Right ventricle myocardium inferior (tissue), 1 donor: ENCODE measurements around the gene PAH. TPM values are rescaled to one million over a fixed set of nuclear protein-coding genes. Genes with fewer than 3 reads are reported as not detected.

Experiments
- ATAC-seq: fragments of 200-7000 bp; cut with Tn5 transposase; one replicate; pipeline ENCODE4 v1.9.1; 2020; ENCODE audit warnings: mild to moderate bottlenecking, moderate library complexity
- DNase-seq: peaks from one replicate; pipeline ENCODE4 v3.0.0; 2021; ENCODE audit errors: missing footprints
- intact Hi-C: fragments of 100-400 bp; cut with DNase I; formaldehyde crosslinking; loops from one replicate; pipeline ENCODE4 v1.11.0; 2022
- total RNA-seq: library from RNA; stranded (reverse); fragmentation: NEBNext Ultra II Directional; extraction: Animal tissue kit (Norgen Biotek cat#: 25700); gene quantifications from one replicate; pipeline ENCODE4 v1.2.1, GENCODE V29; 2021
- donor health status: DM: no; HTN: yes; CAD: no; lungs with severe emphysema.

The PAH gene
- total RNA-seq, 1 donor from 2014 or later: not detected

DNA sequence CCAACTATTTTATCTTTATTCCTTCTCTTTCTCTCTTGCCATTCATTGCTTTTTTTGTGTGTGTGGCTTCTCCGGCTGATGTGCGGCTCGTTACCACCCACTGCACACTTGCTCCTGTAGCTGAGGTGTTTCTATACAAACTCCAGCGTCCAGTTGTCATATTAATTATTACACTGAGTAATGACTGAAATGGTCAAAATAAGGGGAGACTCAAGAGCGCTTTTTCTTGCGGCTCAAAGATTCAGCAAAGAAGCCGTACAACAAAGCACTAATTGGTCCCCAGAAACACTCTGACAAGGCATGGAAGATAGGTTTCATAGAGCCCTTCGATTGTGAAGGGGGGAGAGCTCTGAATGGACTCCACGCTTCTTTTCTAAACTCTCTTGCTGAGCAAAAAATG, 34.8 kb upstream of the PAH start:
- ATAC-seq (no peak), DNase-seq (no peak)
- intact Hi-C loops: no loop called here

GRCh38 chr12:102950950-102951619, 34.0 kb upstream of the PAH start:
- DNase-seq (no peak), ATAC-seq (no peak)
- intact Hi-C loops: no loop called here

GRCh38 chr12:102950107-102950949, 33.3 kb upstream of the PAH start:
- no peak for ATAC-seq
- no peak for DNase-seq
- intact Hi-C loops: no loop called here

DNA sequence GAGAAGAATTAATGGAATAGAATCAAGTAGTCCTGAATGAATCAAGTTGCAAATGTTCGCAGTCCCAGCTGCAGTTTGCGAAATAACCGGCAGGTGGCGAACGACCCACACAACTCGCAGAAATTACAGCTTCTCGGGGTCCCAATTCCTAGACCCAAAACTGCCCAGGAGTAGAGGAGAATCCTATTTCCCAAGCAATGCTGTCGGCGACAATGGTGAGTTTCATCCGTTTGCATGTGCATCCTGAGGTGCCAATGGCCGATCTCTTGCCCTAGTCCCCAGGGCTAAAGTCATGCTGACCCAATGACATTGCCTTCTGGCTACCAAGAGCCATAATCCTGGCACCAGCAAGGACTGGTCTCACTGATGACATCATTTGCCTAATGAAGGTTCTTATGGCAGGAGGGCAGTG, 31.9 kb upstream of the PAH start:
- DNase-seq: no peak
- no peak for ATAC-seq
- intact Hi-C loops: loop anchor here (5.0 kb wide), 1 partner anchor 598 kb away; no protein-coding TSS in a partner anchor

GRCh38 chr12:102946042-102946441, 29.0 kb upstream of the PAH start:
- intact Hi-C loops: loop anchor here (5.0 kb wide), 1 partner anchor 601 kb away; no protein-coding TSS in a partner anchor
- DNase-seq (no peak), ATAC-seq (no peak)

DNA sequence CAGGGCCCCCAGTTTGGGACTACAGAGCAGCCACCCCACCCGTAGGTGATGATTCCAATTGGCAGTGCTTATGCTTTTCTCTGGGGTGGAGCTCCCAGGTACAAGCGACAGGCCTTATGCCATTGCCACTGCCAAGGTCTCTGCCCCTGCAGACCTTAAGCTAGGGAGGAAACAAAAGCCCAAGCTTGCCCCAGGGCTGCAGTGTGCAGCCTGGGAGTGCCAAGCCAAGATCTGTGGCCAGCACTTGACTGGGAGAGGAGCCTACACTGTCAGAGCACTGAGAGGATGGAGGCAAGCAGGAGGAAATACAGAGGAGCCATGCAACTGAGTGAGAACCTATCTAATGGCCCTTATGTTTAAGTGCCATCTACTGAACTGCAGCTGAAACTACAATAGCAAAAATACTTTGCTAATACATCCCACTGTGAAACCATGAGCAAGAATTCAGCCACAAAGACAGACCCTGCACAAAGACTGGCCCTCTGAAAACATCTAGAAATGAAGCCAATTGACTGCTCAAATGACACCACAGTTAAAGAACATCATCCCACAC, 22.7 kb upstream of the PAH start:
- DNase-seq (no peak), ATAC-seq (no peak)
- intact Hi-C loops: no loop called here

GRCh38 chr12:102939059-102939458, 22.0 kb upstream of the PAH start:
- ATAC-seq: no peak

DNA sequence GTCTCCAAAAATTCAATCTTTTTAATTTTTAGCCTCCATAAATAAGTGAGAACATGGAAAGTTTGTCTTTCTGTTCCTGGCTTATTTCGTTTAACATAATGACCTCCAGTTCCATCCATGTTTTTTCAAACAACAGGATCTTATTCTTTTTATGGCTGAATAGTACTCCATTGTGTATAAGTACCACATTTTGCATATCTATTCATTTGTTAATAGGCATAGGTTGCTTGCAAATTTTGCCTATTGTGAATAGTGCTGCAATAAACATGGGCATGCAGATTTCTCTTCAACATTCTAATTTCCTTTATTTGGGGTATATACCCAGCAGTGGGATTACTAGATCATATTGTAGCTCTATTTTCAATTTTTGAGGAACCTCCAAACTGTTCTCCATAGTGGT, 16.1 kb upstream of the PAH start:
- DNase-seq (no peak), ATAC-seq (no peak)
- intact Hi-C loops: no loop called here

More at GRCh38 chr12:102939059-102939458, 22.0 kb upstream of the PAH start:
- intact Hi-C loops: no loop called here
- DNase-seq: no peak

DNA sequence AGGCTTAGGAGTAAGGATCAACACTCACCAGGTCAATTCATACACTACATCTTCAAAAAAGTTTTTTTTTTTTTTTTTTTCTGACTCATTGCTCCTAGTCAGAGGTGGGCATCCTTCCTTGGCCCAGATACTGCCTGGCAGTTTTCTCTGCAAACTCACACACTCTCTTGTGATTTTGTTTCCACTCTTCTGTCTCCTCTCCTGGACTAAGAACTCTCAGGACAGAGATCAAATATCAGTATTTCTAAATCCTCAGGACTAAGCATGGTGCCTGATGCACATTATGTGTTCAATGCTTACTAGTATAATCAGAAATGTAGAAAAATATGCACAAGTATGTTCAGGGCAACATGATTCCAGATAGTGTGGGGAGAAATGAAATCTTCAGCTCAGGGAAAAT, 10.2 kb upstream of the PAH start:
- intact Hi-C loops: no loop called here
- ATAC-seq: no peak
- DNase-seq: no peak

- no peak for ATAC-seq
- intact Hi-C loops: no loop called here
- DNase-seq: no peak
These were observed 4.2 kb upstream of the PAH start for GRCh38 chr12:102921240-102921639.

DNA sequence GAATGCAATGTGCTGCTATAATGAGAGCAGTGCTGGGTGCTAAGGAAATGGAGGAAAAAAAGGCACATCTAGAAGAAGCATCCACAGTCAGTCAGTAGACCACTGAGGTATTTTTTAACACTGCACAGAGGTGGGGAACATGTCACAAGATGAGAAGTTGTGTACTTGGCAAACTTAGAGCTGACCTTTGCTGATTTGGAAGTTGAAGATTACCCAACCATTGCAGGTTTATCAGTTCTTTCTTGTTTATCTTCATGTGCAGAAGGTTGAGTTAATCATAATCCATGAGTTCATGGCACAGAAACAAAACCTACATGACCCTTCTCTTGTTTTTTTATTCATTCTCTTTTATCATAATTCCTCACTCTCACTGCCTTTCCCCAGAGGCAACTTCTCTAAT, 3.2 kb upstream of the PAH start:
- ATAC-seq: no peak
- DNase-seq: no peak
- intact Hi-C loops: no loop called here

DNA sequence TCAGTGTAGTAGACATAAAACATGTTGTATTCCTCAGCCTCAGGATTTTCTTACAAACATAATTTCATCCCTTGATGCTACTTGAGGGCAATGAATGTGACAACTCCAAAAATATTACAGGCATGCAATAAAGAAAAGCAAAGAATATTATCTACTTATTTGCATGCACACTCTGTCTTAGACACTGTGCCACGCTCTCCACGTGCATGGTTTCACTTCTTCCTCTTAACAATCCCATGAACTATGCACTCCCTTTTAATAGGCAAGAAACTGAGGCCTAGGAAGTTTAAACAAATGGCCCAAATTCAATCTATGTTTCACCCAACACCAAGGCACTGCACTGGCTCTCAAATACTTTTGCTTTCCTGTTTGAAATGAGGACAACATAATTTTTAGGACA, 1.8 kb upstream of the PAH start:
- ATAC-seq: no peak
- intact Hi-C loops: no loop called here
- DNase-seq: no peak

DNA sequence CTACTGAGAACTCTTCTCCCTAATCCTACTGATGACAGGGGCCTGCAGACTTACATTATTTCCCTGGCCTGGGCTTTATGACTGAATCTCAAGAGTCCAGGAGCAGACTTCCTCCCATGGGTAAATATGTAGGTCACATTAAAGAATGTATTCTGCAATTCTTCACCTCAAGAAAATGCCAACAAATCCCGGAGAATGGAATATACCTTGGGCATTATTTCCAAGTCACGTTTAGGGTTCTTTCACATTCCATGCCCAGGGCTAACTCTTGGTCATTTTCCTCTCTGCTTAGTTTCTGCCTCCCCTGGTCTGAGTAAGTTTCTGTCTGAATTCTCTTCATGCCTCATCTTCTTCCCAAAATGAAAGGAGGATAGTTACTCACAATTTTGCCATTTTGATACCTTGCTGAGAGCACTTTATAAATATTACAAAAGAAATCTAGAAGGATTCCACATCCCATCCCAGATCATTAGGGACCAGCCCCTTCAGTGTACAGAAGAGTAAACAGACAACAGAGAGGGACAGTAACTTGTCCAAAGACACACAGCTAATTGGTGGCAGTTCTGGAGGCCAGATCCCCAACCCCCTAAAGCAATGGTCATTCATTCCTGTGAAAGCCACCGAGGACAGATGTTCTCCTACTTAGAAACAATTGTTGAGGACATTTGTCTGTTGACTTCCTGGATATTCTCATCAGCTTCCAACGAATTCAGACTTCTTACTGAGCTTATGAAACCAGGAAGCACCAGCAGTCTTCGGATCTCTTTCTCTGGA, 605 bp downstream of the PAH start:
- DNase-seq: no peak
- intact Hi-C loops: no loop called here
- ATAC-seq: no peak

DNA sequence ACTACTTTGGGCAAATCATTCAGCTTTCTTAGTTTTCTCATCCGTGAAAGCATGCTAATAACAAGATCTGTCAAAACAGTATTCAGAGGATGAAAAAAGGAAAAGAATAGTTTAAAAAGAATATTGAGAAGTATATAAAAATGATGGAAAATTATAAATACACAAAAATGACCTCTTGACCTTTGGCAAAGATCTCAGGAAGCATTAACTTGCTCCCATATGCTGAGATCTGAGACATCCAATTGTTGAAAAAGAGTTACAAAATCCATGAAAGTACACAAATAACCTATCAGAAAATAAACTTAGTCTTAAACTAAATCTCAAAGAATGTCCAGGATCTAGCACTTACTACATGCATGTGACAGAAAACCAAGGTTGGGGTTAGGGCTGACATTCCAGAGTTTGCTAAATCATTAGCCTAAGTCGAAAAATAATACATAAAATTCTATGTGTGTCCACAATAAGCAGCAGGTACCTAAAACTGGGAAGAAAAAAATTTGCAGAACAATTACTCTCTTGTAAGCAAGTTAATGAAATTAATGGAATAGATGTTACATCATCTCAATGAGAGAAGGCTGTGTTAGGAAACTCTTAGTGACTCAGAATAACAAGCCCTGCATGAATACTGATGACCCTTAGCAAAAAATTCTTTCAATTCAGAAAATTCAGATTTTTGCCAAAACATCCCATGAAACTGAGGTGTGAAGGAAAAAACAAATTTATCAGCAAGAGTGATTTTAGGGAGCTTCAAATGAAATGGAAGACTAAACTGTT, 3.4 kb downstream of the PAH start:
- intact Hi-C loops: no loop called here
- ATAC-seq (no peak), DNase-seq (no peak)

DNA sequence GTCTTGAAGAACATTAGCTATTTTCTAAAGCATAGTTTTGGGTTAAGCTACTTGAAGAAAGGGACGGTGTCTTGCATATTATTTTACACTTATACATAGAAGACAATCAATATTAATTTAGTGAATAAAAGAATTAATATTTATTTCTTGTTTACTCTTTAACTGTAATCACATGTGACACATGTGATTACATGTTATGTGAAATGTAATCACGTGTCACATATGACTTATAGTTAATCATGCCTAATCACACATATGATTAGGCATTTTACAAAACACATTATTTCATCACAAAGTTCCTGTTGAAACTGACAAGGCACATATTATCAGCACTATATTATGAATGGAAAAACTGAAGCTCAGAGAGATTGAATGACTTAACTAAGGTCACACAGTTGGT, 4.8 kb downstream of the PAH start:
- DNase-seq (no peak), ATAC-seq (no peak)
- intact Hi-C loops: no loop called here

DNA sequence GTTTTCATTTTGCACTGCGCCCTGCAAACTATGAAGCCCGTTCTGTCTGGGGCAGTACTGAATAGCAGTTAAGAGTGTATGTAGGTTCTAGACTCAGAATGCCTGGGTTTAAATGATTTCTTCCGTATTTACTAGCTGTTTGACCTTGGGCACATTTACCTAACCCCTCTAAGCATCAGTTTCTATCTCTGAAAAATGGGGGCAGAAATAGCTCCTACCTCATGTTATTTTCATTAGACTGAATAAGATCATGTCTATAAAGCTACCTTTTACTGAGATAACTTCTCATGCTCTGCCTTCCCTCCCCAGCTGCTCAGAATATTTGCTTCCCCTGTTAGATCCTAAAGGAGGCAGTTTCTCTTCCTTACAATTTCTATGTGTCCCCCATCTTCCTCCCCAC, 5.7 kb downstream of the PAH start:
- intact Hi-C loops: no loop called here
- ATAC-seq: no peak
- no peak for DNase-seq

GRCh38 chr12:102910792-102911191, 6.3 kb downstream of the PAH start:
- ATAC-seq (no peak), DNase-seq (no peak)
- intact Hi-C loops: no loop called here

DNA sequence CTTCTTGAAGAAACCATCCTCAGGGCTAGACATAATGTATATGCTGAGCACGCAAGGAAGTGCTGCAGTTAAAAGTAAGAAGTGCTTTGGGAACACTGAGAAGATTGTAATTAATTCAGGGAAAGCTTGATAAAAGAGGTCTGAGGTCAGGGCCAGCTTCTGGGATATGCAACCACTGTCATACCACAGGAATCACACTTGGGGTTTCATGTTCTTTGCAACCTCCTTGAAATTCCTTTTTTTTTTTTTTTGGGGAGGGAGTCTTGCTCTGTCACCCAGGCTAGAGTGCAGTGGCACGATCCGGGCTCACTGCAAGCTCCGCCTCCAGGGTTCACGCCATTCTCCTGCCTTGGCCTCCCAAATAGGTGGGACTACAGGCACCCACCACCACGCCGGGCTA, 6.9 kb downstream of the PAH start:
- intact Hi-C loops: no loop called here
- ATAC-seq (no peak), DNase-seq (no peak)

- DNase-seq (no peak), ATAC-seq (no peak)
- intact Hi-C loops: no loop called here
These were observed 9.1 kb downstream of the PAH start for GRCh38 chr12:102907918-102908317.
